ENCODE measurements around the gene MOCS2.

MOCS2 gene

GRCh38 chr5:53091289-53091688, 18.3 kb downstream of the MOCS2 start:
- DNase-seq, result no peak

- no peak for DNase-seq
Observed at GRCh38 chr5:53090229-53090628, 19.3 kb downstream of the MOCS2 start.

GRCh38 chr5:53089481-53089991, 20.0 kb downstream of the MOCS2 start:
- DNase-seq, result peak; percentile 21

- DNase-seq, result no peak
Observed at GRCh38 chr5:53087621-53088121, 21.9 kb downstream of the MOCS2 start.

- DNase-seq, result no peak
Observed at GRCh38 chr5:53087171-53087570, 22.4 kb downstream of the MOCS2 start.

GRCh38 chr5:53084546-53085255, 24.9 kb downstream of the MOCS2 start:
- DNase-seq, result no peak

GRCh38 chr5:53083927-53084326, 25.6 kb downstream of the MOCS2 start:
- no peak for DNase-seq

- DNase-seq, result no peak
Observed at GRCh38 chr5:53080271-53080670, 29.3 kb downstream of the MOCS2 start.

- no peak for DNase-seq
Observed at GRCh38 chr5:53076014-53076583, 33.5 kb downstream of the MOCS2 start.

- no peak for DNase-seq
Observed at GRCh38 chr5:53073348-53073747, 36.2 kb downstream of the MOCS2 start.

- no peak for DNase-seq
Observed at GRCh38 chr5:53071738-53072137, 37.8 kb downstream of the MOCS2 start.

- DNase-seq, result no peak
Observed at GRCh38 chr5:53071298-53071697, 38.3 kb downstream of the MOCS2 start.

- no peak for DNase-seq
Observed at GRCh38 chr5:53069626-53070025, 39.9 kb downstream of the MOCS2 start.

- no peak for DNase-seq
Observed at GRCh38 chr5:53068291-53068836, 41.2 kb downstream of the MOCS2 start.

- no peak for DNase-seq
Observed at GRCh38 chr5:53067641-53068040, 41.9 kb downstream of the MOCS2 start.

- no peak for DNase-seq
Observed at GRCh38 chr5:53066088-53066487, 43.5 kb downstream of the MOCS2 start.

GRCh38 chr5:53063791-53064190, 45.8 kb downstream of the MOCS2 start:
- DNase-seq, result no peak

GRCh38 chr5:53063176-53063575, 46.4 kb downstream of the MOCS2 start:
- DNase-seq, result no peak

- DNase-seq, result no peak
Observed at GRCh38 chr5:53059281-53059680, 50.3 kb downstream of the MOCS2 start.

- DNase-seq, result no peak
Observed at GRCh38 chr5:53055365-53055764, 54.2 kb downstream of the MOCS2 start.

GRCh38 chr5:53053364-53053763, 56.2 kb downstream of the MOCS2 start:
- DNase-seq, result no peak

GRCh38 chr5:53052499-53052898, 57.1 kb downstream of the MOCS2 start:
- DNase-seq, result no peak

GRCh38 chr5:53048248-53048647, 61.3 kb downstream of the MOCS2 start:
- DNase-seq, result no peak
